Measurements from ENCODE around the gene PIK3R1. TPM values are rescaled to one million over a fixed set of nuclear protein-coding genes. Genes with fewer than 3 reads are reported as not detected.

The PIK3R1 gene
- total and polyA plus RNA-seq, 4 donors = 22.6 to 123 (median 47.3) TPM

GRCh38 chr5:68230285-68230684 is 14.7 kb downstream of the PIK3R1 start:
- Histone ChIP-seq H3K27ac (ENCODE audit: low read depth in 1 of 2, low read length in 2 of 2) (no peak overlapping the region), H3K36me3 (ENCODE audit: control insufficient read depth in 4 of 4, insufficient read depth in 3 of 4, low read depth in 1 of 4, low read length in 3 of 4) (peaks cover 5 to 31% (median 17%) of the 10 kb centered on the region in 4 donors), H3K4me1 (ENCODE audit: control insufficient read depth in 4 of 4, insufficient read depth in 4 of 4, low read length in 3 of 4) (peaks cover 16 to 75% (median 63%) of the 10 kb centered on the region in 4 donors), H3K9ac (ENCODE audit: low read depth in 1 of 2, low read length in 2 of 2) (no peak overlapping the region), H3K27me3 (ENCODE audit: control insufficient read depth in 4 of 4, insufficient read depth in 4 of 4, low read length in 3 of 4) (no peaks in the 10 kb centered on the region), H3K4me3 (ENCODE audit: low read depth in 1 of 3, low read length in 3 of 3) (no peak overlapping the region), H3K9me3 (ENCODE audit: control insufficient read depth in 4 of 4, low read length in 3 of 4) (no peaks in the 10 kb centered on the region)
- no peak for DNase-seq (ENCODE audit: low spot score)
- TF ChIP-seq REST (IDR thresholded peaks at IDR 0.05) = no peak
- TF ChIP-seq ATF3 (IDR thresholded peaks at IDR 0.05) = no peak
- TF ChIP-seq SP1 (IDR thresholded peaks at IDR 0.05) = no peak
- no peak for TF ChIP-seq FOXA2 (IDR thresholded peaks at IDR 0.05)
- 65% methylated on average over 1 of the region's 1 CpG for WGBS

- Histone ChIP-seq H3K4me1 (ENCODE audit: control insufficient read depth in 4 of 4, insufficient read depth in 4 of 4, low read length in 3 of 4) (peaks cover 9 to 65% (median 53%) of the 10 kb centered on the region in 4 donors), H3K9me3 (ENCODE audit: control insufficient read depth in 4 of 4, low read length in 3 of 4) (no peaks in the 10 kb centered on the region), H3K27me3 (ENCODE audit: control insufficient read depth in 4 of 4, insufficient read depth in 4 of 4, low read length in 3 of 4) (no peaks in the 10 kb centered on the region), H3K27ac (ENCODE audit: low read depth in 1 of 2, low read length in 2 of 2) (no peak overlapping the region), H3K36me3 (ENCODE audit: control insufficient read depth in 4 of 4, insufficient read depth in 3 of 4, low read depth in 1 of 4, low read length in 3 of 4) (peaks cover 5 to 28% (median 13%) of the 10 kb centered on the region in 4 donors), H3K4me3 (ENCODE audit: low read depth in 1 of 3, low read length in 3 of 3) (no peak overlapping the region), H3K9ac (ENCODE audit: low read depth in 1 of 2, low read length in 2 of 2) (no peak overlapping the region)
- WGBS = 45% methylated on average over 5 of the region's 5 CpGs
- TF ChIP-seq SP1 (IDR thresholded peaks at IDR 0.05) = no peak
- no peak for TF ChIP-seq REST (IDR thresholded peaks at IDR 0.05)
- no peak for TF ChIP-seq FOXA2 (IDR thresholded peaks at IDR 0.05)
- no peak for TF ChIP-seq NR2F2 (IDR thresholded peaks at IDR 0.05)
- no peak for TF ChIP-seq GABPA (IDR thresholded peaks at IDR 0.05 in 1 of 2, conservative IDR thresholded peaks at IDR 0.05 in 1 of 2)
- no peak for TF ChIP-seq RXRA (IDR thresholded peaks at IDR 0.05)
- no peak for TF ChIP-seq CTCF (IDR thresholded peaks at IDR 0.05; ENCODE audit: low read depth, low read length, missing input control)
- TF ChIP-seq RAD21 (IDR thresholded peaks at IDR 0.05) = no peak
- TF ChIP-seq MAX (IDR thresholded peaks at IDR 0.05) = no peak
- no peak for TF ChIP-seq HNF4A (conservative IDR thresholded peaks at IDR 0.05)
- no peak for TF ChIP-seq HNF4G (IDR thresholded peaks at IDR 0.05)
- no peak for TF ChIP-seq TAF1 (conservative IDR thresholded peaks at IDR 0.05)
- no peak for TF ChIP-seq ATF3 (IDR thresholded peaks at IDR 0.05)
- no peak for TF ChIP-seq FOXA1 (IDR thresholded peaks at IDR 0.05)
- no peak for TF ChIP-seq JUND (IDR thresholded peaks at IDR 0.05)
- TF ChIP-seq ZBTB33 (IDR thresholded peaks at IDR 0.05) = no peak
- TF ChIP-seq YY1 (IDR thresholded peaks at IDR 0.05) = no peak
- no peak for DNase-seq (ENCODE audit: low spot score)
Observed at GRCh38 chr5:68231414-68232076, 16.0 kb downstream of the PIK3R1 start.
